Mucosa of descending colon (tissue), 3 donors: ENCODE data around the gene SLC2A8. TPM values are rescaled to one million over a fixed set of nuclear protein-coding genes. Genes with fewer than 3 reads are reported as not detected.

ENCODE experiments used
- ATAC-seq: fragments of 200-7000 bp; cut with Tn5 transposase; one replicate; pipeline ENCODE4 v1.9.1; 2020; ENCODE audit warnings: mild to moderate bottlenecking, moderate library complexity
- DNase-seq, 3 donors: peaks; one replicate each; pipeline ENCODE4 v3.0.0-alpha.2; 2020
- H3K36me3 ChIP-seq: fragments of 200-600 bp; one replicate; pipeline ENCODE4 v1.8.0; 2021; ENCODE audit warnings: low read depth, mild to moderate bottlenecking
- H3K4me1 ChIP-seq: fragments of 200-600 bp; one replicate; pipeline ENCODE4 v1.8.0; 2021; ENCODE audit warnings: low read depth, mild to moderate bottlenecking
- H3K4me3 ChIP-seq: fragments of 200-600 bp; one replicate; pipeline ENCODE4 v1.8.0; 2021; ENCODE audit warnings: mild to moderate bottlenecking
- H3K9me3 ChIP-seq: fragments of 200-600 bp; one replicate; pipeline ENCODE4 v1.8.0; 2021; ENCODE audit warnings: mild to moderate bottlenecking
- intact Hi-C, 2 donors: fragments of 100-400 bp; cut with DNase I in 1 of 2; cut with micrococcal nuclease in 1 of 2; formaldehyde crosslinking; loops; one replicate each; pipeline versions ENCODE4 v1.11.0 to v1.11.1; 2022; cut with DNase I, micrococcal nuclease
- total RNA-seq, 3 donors: library from RNA; stranded (reverse); fragmentation: NEBNext Ultra II Directional in 2 of 3; extraction: Animal tissue kit (Norgen Biotek cat#: 25700) in 2 of 3; gene quantifications; one replicate each; pipeline versions ENCODE4 v1.2.1 to v1.2.4, GENCODE V29; 2021 to 2023
- TF ChIP-seq, protein P1 (sequence below): fragments of 200-600 bp; IDR thresholded peaks from one replicate; pipeline ENCODE4 v1.8.0; 2022; ENCODE audit warnings: antibody characterized with exemption, mild to moderate bottlenecking
- donor health status: DM: no; HTN: no; CAD: no; lungs with moderate emphysema.
- donor health status: DM: no; HTN: no; CAD: no.
- donor health status: DM: no; HTN: yes; CAD: no.

Gene SLC2A8
- total RNA-seq, 3 donors from 2014 or later, result 17.3 to 60.1 (median 23.0) TPM

GRCh38 chr9:127447416-127448111 is 50.6 kb downstream of the SLC2A8 start:
- ATAC-seq (no peak), DNase-seq (no peak)
- peaks cover 24% of the 10 kb centered on the region for H3K4me1 ChIP-seq
- no peak overlapping the region for H3K4me3 ChIP-seq
- no peaks in the 10 kb centered on the region for H3K9me3 ChIP-seq
- TF ChIP-seq, protein P1, sequence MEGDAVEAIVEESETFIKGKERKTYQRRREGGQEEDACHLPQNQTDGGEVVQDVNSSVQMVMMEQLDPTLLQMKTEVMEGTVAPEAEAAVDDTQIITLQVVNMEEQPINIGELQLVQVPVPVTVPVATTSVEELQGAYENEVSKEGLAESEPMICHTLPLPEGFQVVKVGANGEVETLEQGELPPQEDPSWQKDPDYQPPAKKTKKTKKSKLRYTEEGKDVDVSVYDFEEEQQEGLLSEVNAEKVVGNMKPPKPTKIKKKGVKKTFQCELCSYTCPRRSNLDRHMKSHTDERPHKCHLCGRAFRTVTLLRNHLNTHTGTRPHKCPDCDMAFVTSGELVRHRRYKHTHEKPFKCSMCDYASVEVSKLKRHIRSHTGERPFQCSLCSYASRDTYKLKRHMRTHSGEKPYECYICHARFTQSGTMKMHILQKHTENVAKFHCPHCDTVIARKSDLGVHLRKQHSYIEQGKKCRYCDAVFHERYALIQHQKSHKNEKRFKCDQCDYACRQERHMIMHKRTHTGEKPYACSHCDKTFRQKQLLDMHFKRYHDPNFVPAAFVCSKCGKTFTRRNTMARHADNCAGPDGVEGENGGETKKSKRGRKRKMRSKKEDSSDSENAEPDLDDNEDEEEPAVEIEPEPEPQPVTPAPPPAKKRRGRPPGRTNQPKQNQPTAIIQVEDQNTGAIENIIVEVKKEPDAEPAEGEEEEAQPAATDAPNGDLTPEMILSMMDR, result no peak
- intact Hi-C loops, result no loop called here
- H3K36me3 ChIP-seq, result peaks cover 5% of the 10 kb centered on the region

- no peak for ATAC-seq
- no peak for DNase-seq
- Histone ChIP-seq H3K4me1 (peaks cover 26% of the 10 kb centered on the region), H3K9me3 (no peaks in the 10 kb centered on the region), H3K36me3 (peaks cover 5% of the 10 kb centered on the region), H3K4me3 (no peak overlapping the region)
- intact Hi-C loops, result no loop called here
- TF ChIP-seq, protein P1, result no peak
Observed at GRCh38 chr9:127448112-127448805, 51.3 kb downstream of the SLC2A8 start.

DNA sequence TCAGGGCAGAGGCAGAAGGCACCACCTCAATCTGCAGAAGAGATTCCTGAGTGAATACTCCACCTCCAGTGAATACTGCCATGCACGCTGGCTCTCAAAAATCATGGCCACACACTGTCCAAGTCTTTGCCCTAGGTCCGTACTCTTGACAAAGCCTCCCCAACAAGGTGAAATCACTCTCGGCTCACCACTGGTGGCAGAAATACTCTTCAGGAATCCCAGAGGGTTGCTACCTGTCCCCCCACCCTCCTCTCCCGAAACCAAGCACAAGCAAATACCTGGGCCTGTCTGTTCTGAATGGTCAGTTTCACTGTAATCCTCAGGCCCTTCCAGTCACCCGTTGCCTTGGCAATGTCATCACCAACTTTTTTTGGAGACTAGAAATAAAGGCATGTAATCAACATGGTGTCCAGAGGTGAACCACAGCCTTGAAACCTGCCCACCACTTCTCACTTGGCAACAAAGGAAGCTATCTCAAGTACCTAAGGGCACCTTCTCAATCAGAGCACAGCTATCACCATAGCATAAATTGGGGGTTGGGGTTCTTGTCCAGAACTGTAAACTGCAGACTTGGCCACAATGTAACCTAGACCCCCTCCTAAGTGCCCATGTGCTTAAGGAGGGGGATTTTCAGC is 52.5 kb downstream of the SLC2A8 start:
- no peak for DNase-seq
- Histone ChIP-seq H3K36me3 (peaks cover 5% of the 10 kb centered on the region), H3K4me3 (no peak overlapping the region), H3K9me3 (no peaks in the 10 kb centered on the region), H3K4me1 (peaks cover 26% of the 10 kb centered on the region)
- TF ChIP-seq, protein P1, result no peak
- no peak for ATAC-seq
- intact Hi-C loops, result no loop called here

- TF ChIP-seq, protein P1, result no peak
- peaks cover 26% of the 10 kb centered on the region for H3K4me1 ChIP-seq
- no peaks in the 10 kb centered on the region for H3K9me3 ChIP-seq
- peak; percentile 7 for ATAC-seq
- H3K36me3 ChIP-seq, result peaks cover 5% of the 10 kb centered on the region
- intact Hi-C loops, result no loop called here
- peak in 1 of 3 donors; percentile 23 for DNase-seq
- peak overlapping the region; percentile 71 for H3K4me3 ChIP-seq
Observed at GRCh38 chr9:127450243-127450760, 53.3 kb downstream of the SLC2A8 start.

GRCh38 chr9:127450830-127451607 is 54.0 kb downstream of the SLC2A8 start, which contains the start of the genes LRSAM1 and RPL12:
LRSAM1 (plus strand) TSS chr9:127451510; CDS start chr9:127454528, 3,018 bp downstream.
RPL12 (minus strand) TSS chr9:127451406; CDS start chr9:127451317, 89 bp downstream.
- Histone ChIP-seq H3K36me3 (peaks cover 5% of the 10 kb centered on the region), H3K4me1 (peaks cover 26% of the 10 kb centered on the region), H3K4me3 (peak within 1 kb of the TSS; percentile 71), H3K9me3 (no peaks in the 10 kb centered on the region)
- TF ChIP-seq, protein P1, result no peak
- peak; percentile 86 for ATAC-seq
- peak; percentile 97 to 99 (median 99) for DNase-seq
- intact Hi-C loops, result no loop called here
